ENCODE data around the gene RNU6-1. TPM values are rescaled to one million over a fixed set of nuclear protein-coding genes. Genes with fewer than 3 reads are reported as not detected.

RNU6-1 gene
- total RNA-seq, 1 experiment from 2014 or later: not detected

DNA sequence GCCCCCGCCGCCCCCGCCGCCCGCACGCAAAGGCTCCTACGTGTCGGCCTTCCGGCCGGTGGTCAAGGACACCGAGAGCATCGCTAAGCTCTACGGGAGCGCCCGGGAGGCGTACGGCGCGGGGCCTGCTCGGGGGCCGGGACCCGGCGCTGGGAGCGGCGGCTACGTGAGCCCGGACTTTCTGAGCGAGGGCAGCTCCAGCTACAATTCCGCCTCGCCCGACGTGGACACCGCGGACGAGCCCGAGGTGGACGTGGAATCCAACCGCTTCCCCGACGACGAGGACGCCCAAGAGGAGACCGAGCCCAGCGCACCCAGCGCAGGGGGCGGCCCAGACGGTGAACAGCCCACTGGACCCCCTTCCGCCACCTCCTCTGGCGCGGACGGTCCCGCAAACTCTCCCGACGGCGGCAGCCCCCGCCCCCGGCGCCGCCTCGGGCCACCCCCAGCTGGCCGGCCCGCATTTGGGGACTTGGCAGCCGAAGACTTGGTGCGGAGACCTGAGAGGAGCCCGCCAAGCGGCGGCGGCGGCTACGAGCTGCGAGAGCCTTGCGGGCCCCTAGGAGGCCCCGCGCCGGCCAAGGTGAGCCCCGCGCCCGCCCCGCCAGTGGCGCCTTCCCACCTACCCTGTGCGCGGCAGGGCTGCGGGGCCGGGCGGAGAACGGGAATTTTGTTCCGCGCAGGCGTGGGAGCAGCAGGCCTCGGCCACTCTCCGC lies 12.1 kb downstream of the RNU6-1 start:
- CTCF ChIA-PET: no interaction called here
- TF ChIP-seq YY1 (IDR thresholded peaks at IDR 0.05; ENCODE audit: extremely low read depth, insufficient replicate concordance, low read depth, low read length) (no peak), POLR2AphosphoS5 (IDR thresholded peaks at IDR 0.05; ENCODE audit: low read depth, low read length) (no peak), CBX3 (IDR thresholded peaks at IDR 0.05; ENCODE audit: low read depth) (no peak), SIN3A (IDR thresholded peaks at IDR 0.05; ENCODE audit: low read depth) (no peak), SRF (IDR thresholded peaks at IDR 0.05; ENCODE audit: low read depth) (no peak), EZH2 (IDR thresholded peaks at IDR 0.05) (no peak), EZH2phosphoT487 (IDR thresholded peaks at IDR 0.05; ENCODE audit: borderline replicate concordance) (no peak), ZFX (IDR thresholded peaks at IDR 0.05) (no peak), RAD21 (IDR thresholded peaks at IDR 0.05; ENCODE audit: low read depth) (no peak), JUND (IDR thresholded peaks at IDR 0.05) (no peak), FOSL1 (IDR thresholded peaks at IDR 0.05; ENCODE audit: low read depth) (no peak), ZNF274 (IDR thresholded peaks at IDR 0.05; ENCODE audit: low read depth, low read length) (no peak), CEBPB (IDR thresholded peaks at IDR 0.05; ENCODE audit: low read depth) (no peak), TCF7L2 (IDR thresholded peaks at IDR 0.05; ENCODE audit: borderline replicate concordance, extremely low read depth, insufficient read depth, insufficient read length) (no peak), ATF3 (IDR thresholded peaks at IDR 0.05) (no peak), EGR1 (IDR thresholded peaks at IDR 0.05; ENCODE audit: low read depth) (no peak)
- TF ChIP-seq, protein P1, sequence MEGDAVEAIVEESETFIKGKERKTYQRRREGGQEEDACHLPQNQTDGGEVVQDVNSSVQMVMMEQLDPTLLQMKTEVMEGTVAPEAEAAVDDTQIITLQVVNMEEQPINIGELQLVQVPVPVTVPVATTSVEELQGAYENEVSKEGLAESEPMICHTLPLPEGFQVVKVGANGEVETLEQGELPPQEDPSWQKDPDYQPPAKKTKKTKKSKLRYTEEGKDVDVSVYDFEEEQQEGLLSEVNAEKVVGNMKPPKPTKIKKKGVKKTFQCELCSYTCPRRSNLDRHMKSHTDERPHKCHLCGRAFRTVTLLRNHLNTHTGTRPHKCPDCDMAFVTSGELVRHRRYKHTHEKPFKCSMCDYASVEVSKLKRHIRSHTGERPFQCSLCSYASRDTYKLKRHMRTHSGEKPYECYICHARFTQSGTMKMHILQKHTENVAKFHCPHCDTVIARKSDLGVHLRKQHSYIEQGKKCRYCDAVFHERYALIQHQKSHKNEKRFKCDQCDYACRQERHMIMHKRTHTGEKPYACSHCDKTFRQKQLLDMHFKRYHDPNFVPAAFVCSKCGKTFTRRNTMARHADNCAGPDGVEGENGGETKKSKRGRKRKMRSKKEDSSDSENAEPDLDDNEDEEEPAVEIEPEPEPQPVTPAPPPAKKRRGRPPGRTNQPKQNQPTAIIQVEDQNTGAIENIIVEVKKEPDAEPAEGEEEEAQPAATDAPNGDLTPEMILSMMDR (IDR thresholded peaks at IDR 0.05 in 2 of 3, conservative IDR thresholded peaks at IDR 0.05 in 1 of 3; ENCODE audit: borderline replicate concordance in 1 of 3, insufficient read depth in 1 of 3, low read depth in 2 of 3, low read length in 2 of 3): no peak
- TF ChIP-seq, protein P2, sequence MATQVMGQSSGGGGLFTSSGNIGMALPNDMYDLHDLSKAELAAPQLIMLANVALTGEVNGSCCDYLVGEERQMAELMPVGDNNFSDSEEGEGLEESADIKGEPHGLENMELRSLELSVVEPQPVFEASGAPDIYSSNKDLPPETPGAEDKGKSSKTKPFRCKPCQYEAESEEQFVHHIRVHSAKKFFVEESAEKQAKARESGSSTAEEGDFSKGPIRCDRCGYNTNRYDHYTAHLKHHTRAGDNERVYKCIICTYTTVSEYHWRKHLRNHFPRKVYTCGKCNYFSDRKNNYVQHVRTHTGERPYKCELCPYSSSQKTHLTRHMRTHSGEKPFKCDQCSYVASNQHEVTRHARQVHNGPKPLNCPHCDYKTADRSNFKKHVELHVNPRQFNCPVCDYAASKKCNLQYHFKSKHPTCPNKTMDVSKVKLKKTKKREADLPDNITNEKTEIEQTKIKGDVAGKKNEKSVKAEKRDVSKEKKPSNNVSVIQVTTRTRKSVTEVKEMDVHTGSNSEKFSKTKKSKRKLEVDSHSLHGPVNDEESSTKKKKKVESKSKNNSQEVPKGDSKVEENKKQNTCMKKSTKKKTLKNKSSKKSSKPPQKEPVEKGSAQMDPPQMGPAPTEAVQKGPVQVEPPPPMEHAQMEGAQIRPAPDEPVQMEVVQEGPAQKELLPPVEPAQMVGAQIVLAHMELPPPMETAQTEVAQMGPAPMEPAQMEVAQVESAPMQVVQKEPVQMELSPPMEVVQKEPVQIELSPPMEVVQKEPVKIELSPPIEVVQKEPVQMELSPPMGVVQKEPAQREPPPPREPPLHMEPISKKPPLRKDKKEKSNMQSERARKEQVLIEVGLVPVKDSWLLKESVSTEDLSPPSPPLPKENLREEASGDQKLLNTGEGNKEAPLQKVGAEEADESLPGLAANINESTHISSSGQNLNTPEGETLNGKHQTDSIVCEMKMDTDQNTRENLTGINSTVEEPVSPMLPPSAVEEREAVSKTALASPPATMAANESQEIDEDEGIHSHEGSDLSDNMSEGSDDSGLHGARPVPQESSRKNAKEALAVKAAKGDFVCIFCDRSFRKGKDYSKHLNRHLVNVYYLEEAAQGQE (IDR thresholded peaks at IDR 0.05; ENCODE audit: low read depth): no peak
- Histone ChIP-seq H3K4me1 (ENCODE audit: control insufficient read depth in 1 of 2, insufficient read depth in 2 of 2, low read length in 2 of 2) (no peaks in the 10 kb centered on the region), H3K79me2 (ENCODE audit: insufficient read depth, low read length) (no peaks in the 10 kb centered on the region), H3K36me3 (ENCODE audit: control insufficient read depth in 1 of 2, insufficient read depth in 2 of 2, low read length in 2 of 2) (no peaks in the 10 kb centered on the region), H4K20me1 (ENCODE audit: insufficient read depth) (no peaks in the 10 kb centered on the region), H3K4me3 (replicated peaks in 1 of 2; ENCODE audit: low read depth in 1 of 2, low read length in 2 of 2) (no peak overlapping the region), H3K9ac (ENCODE audit: low read length) (no peak overlapping the region), H2AFZ (ENCODE audit: low read depth, low read length, poor library complexity, severe bottlenecking) (no peak overlapping the region), H3K4me2 (ENCODE audit: low read length) (no peak overlapping the region), H3K9me3 (ENCODE audit: control insufficient read depth in 1 of 2, insufficient read depth in 1 of 2, low read depth in 1 of 2, low read length in 2 of 2) (no peaks in the 10 kb centered on the region), H3K27ac (ENCODE audit: low read depth, low read length) (no peak overlapping the region), H3K27me3 (ENCODE audit: insufficient read depth, low read length) (no peaks in the 10 kb centered on the region), H3K9me2 (ENCODE audit: insufficient read depth) (no peaks in the 10 kb centered on the region)
- no peak for ATAC-seq
- BruUV-seq (replicated peaks): no TSS peak
- intact Hi-C loops (cut with micrococcal nuclease): no loop called here
- POLR2A ChIA-PET: no interaction called here
- no peak for DNase-seq (ENCODE audit: low read depth, low spot score)
- RAD21 ChIA-PET (ENCODE audit: low non-redundant PET in 1 of 2, low total read pairs in 2 of 2, uncharacterized antibody in 2 of 2, unreplicated experiment in 2 of 2): no interaction called here

Measured in HCT116 (cell line).